Measurements from ENCODE around the gene HAAO. TPM values are rescaled to one million over a fixed set of nuclear protein-coding genes. Genes with fewer than 3 reads are reported as not detected.

Gene HAAO
- total and polyA plus RNA-seq, 2 donors (not counting 3 experiments of a cell fraction or from before 2014, with no cell fraction given) = 0.82 to 1.1 TPM

Other genes starting within 250 kb of the HAAO start
- 49.9 and 53.3 TPM in 2 replicates for gene MTA3, start 224.0 kb downstream of the HAAO start, total RNA-seq
- gene MTA3, start 224.0 kb downstream of the HAAO start, polyA plus RNA-seq = 27.6 and 36.3 TPM in 2 replicates
- gene OXER1, start 28.4 kb downstream of the HAAO start, total RNA-seq = 0.18 TPM in 1 of 2 replicates, not detected in the other
- gene OXER1, start 28.4 kb downstream of the HAAO start, polyA plus RNA-seq = 0.18 and 0.19 TPM in 2 replicates